Transverse colon (tissue), 4 donors: ENCODE data around the gene EXO5. TPM values are rescaled to one million over a fixed set of nuclear protein-coding genes. Genes with fewer than 3 reads are reported as not detected.
"Not testable (repeated sequence)": the region's sequence is repeated elsewhere in the genome, so short reads cannot be mapped to it uniquely, and the experiment has no call there.

Experiments
- DNase-seq: peaks from one replicate; pipeline ENCODE4 v3.0.0-alpha.2; 2019
- H3K27ac ChIP-seq, 4 donors: fragments of 200-600 bp; sonication (generic); 2 replicates each; pipeline ENCODE4 v1.5.1; 2016 to 2018; ENCODE audit warnings: inconsistent platforms in 4 of 4
- H3K27me3 ChIP-seq: fragments of 200-600 bp; sonication (generic); 2 replicates; pipeline ENCODE4 v1.5.1; 2017; ENCODE audit warnings: inconsistent platforms
- H3K36me3 ChIP-seq, 4 donors: fragments of 200-600 bp; sonication (generic); 2 replicates each; pipeline ENCODE4 v1.5.1; 2017 to 2019; ENCODE audit warnings: inconsistent platforms in 4 of 4
- H3K4me1 ChIP-seq, 4 donors: fragments of 200-600 bp; sonication (generic); 2 replicates each; pipeline ENCODE4 v1.5.1; 2017 to 2020; ENCODE audit warnings: inconsistent platforms in 4 of 4
- H3K4me3 ChIP-seq, 4 donors: fragments of 200-600 bp; sonication (generic); 1 replicate in 1 of 4; 2 replicates in 3 of 4; pipeline versions ENCODE4 v1.5.1 to v1.6.1; 2017 to 2019; ENCODE audit warnings: inconsistent platforms in 4 of 4
- H3K9me3 ChIP-seq, 2 donors: fragments of 200-600 bp; sonication (generic); 2 replicates each; pipeline ENCODE4 v1.5.1; 2017 to 2019; ENCODE audit warnings: inconsistent platforms in 2 of 2
- EP300 ChIP-seq: sonication (generic); formaldehyde crosslinking; IDR thresholded peaks from one replicate; pipeline ENCODE4 v1.6.1; 2017; ENCODE audit warnings: antibody characterized with exemption, low read depth
- POLR2A ChIP-seq: fragments of 450-650 bp; IDR thresholded peaks from one replicate; pipeline ENCODE4 v1.6.1; 2016; ENCODE audit warnings: antibody characterized with exemption, mild to moderate bottlenecking, moderate library complexity
- POLR2AphosphoS5 ChIP-seq, 3 donors: sonication (generic); formaldehyde crosslinking; IDR thresholded peaks; one replicate each; pipeline ENCODE4 v1.6.1; 2016; ENCODE audit warnings: antibody characterized with exemption in 3 of 3
- WGBS, 2 donors: methylation state at CpG; one replicate each; pipeline ENCODE4 v1.1.5; 2018; ENCODE audit warnings: low coverage in 1 of 2; 5-methylcytosine and 5-hydroxymethylcytosine counted together
- in situ Hi-C, 4 donors: fragments of 200-750 bp; cut with MboI; loops; one replicate each; pipeline versions ENCODE4 v1.15.0 to v1.15.1; 2017; ENCODE audit warnings: low sequenced_read_pairs in 3 of 4, low pct_ligation_motif_present in 1 of 4, low pct_unique_long_range_greater_than_20kb in 1 of 4
- intact Hi-C: fragments of 100-400 bp; cut with DNase I; formaldehyde crosslinking; loops from one replicate; pipeline ENCODE4 v1.15.1; 2023; ENCODE audit warnings: low total_unique reads
- total RNA-seq, 4 donors: library from RNA; depleted of rRNA; stranded (reverse); fragments of >200 nt; gene quantifications; one replicate each; pipeline ENCODE4 v1.1.0, GENCODE V29; 2016
- TF ChIP-seq, protein P1 (sequence below), 5 experiments: fragments of 200-600 bp in 3 of 5; fragments of 450-650 bp in 2 of 5; sonication (generic) in 3 of 5; IDR thresholded peaks; 1 replicate in 2 of 5; 2 replicates in 3 of 5; pipeline ENCODE4 v1.5.1; 2016 to 2017; ENCODE audit warnings: antibody characterized with exemption in 5 of 5, inconsistent platforms in 3 of 5, mild to moderate bottlenecking in 2 of 5, moderate library complexity in 1 of 5

The EXO5 gene
- total RNA-seq, 4 donors from 2014 or later: 0.40 to 16.8 (median 6.5) TPM

DNA sequence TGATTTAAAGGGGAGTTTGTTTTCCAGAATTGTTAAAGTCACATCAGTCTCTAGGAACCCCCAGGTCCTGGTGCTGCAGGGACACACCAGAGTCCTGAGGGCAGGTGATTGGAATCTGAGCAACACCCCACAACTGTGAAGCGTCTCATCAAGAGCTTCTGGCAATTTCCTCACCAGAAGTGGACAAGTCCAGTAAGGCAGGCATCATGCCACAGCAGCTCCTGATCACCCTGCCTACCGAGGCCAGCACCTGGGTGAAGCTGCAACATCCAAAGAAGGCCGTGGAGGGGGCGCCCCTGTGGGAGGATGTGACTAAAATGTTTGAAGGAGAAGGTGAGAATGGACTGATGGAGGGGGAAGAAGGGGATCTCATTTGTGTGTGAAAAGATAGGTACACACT lies 29.4 kb upstream of the EXO5 start:
- Histone ChIP-seq H3K36me3 (peaks cover 0 to 19% (median 0%) of the 10 kb centered on the region in 4 donors), H3K4me3 (no peak overlapping the region), H3K27me3 (no peaks in the 10 kb centered on the region), H3K27ac (no peak overlapping the region), H3K4me1 (peaks cover 0 to 13% (median 6%) of the 10 kb centered on the region in 4 donors), H3K9me3 (peaks cover 16 to 17% of the 10 kb centered on the region in 2 donors)
- no peak for TF ChIP-seq EP300
- no peak for TF ChIP-seq POLR2AphosphoS5 (IDR thresholded peaks at IDR 0.05)
- no peak for TF ChIP-seq POLR2A
- TF ChIP-seq, protein P1, sequence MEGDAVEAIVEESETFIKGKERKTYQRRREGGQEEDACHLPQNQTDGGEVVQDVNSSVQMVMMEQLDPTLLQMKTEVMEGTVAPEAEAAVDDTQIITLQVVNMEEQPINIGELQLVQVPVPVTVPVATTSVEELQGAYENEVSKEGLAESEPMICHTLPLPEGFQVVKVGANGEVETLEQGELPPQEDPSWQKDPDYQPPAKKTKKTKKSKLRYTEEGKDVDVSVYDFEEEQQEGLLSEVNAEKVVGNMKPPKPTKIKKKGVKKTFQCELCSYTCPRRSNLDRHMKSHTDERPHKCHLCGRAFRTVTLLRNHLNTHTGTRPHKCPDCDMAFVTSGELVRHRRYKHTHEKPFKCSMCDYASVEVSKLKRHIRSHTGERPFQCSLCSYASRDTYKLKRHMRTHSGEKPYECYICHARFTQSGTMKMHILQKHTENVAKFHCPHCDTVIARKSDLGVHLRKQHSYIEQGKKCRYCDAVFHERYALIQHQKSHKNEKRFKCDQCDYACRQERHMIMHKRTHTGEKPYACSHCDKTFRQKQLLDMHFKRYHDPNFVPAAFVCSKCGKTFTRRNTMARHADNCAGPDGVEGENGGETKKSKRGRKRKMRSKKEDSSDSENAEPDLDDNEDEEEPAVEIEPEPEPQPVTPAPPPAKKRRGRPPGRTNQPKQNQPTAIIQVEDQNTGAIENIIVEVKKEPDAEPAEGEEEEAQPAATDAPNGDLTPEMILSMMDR (IDR thresholded peaks at IDR 0.05): no peak
- DNase-seq: no peak
- intact Hi-C loops: no loop called here
- in situ Hi-C loops: no loop called here
- WGBS, 2 donors: 88 to 100% methylated on average over 1 to 4 of the region's 4 CpGs

DNA sequence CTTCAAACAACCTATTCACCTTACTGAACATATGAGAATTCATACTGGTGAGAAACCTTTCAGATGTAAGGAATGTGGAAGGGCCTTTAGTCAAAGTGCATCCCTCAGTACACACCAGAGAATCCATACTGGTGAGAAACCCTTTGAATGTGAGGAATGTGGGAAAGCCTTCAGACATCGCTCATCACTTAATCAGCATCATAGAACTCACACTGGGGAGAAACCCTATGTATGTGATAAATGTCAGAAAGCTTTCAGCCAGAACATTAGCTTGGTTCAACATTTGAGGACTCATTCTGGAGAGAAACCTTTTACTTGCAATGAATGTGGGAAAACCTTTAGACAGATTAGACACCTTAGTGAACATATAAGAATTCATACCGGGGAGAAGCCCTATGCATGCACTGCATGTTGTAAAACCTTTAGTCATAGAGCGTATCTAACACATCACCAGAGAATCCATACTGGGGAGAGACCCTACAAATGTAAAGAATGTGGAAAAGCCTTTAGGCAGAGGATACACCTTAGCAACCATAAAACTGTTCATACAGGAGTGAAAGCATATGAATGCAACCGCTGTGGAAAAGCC lies 13.2 kb upstream of the EXO5 start:
- intact Hi-C loops: no loop called here
- DNase-seq: no peak
- no peak for TF ChIP-seq POLR2A
- TF ChIP-seq, protein P1 (IDR thresholded peaks at IDR 0.05): no peak
- TF ChIP-seq EP300: no peak
- no peak for TF ChIP-seq POLR2AphosphoS5 (IDR thresholded peaks at IDR 0.05)

DNA sequence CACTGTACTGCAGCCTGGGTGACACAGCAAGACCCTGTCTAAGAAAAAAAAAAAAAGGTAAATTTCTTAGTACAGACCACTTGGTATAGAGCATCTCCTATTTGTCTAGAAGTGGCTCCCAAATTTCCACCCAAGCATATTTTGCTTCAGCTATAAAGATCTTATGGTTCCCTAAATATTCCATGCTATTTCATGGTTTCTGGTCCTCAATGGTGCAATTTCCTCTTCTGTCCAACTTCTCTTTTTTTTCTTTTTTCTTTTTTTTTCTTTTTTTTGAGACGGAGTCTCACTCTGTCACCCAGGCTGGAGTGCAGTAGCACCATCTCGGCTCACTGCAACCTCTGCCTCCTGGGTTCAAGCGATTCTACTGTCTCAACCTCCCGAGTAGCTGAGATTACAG lies 5.9 kb upstream of the EXO5 start:
- DNase-seq, intact Hi-C loops, H3K27me3 ChIP-seq, in situ Hi-C loops, H3K4me3 ChIP-seq, H3K36me3 ChIP-seq, H3K27ac ChIP-seq, H3K4me1 ChIP-seq: not testable (repeated sequence)
- 94% methylated on average over 4 of the region's 4 CpGs; no CpG with 5 or more reads in 1 of the 2 donors for WGBS, 2 donors
- H3K9me3 ChIP-seq: peaks cover 29 to 44% of the 10 kb centered on the region in 2 donors

More for the DNA sequence above, 13.2 kb upstream of the EXO5 start:
- peaks cover 62 to 75% of the 10 kb centered on the region in 2 donors for H3K9me3 ChIP-seq
- peaks cover 0 to 56% (median 26%) of the 10 kb centered on the region in 4 donors for H3K36me3 ChIP-seq
- H3K4me1 ChIP-seq: no peaks in the 10 kb centered on the region
- H3K4me3 ChIP-seq: no peak overlapping the region
- in situ Hi-C loops: no loop called here
- no peak overlapping the region for H3K27ac ChIP-seq
- WGBS, 2 donors: 96% methylated on average over 4 of the region's 4 CpGs; no CpG with 5 or more reads in 1 of the 2 donors
- no peaks in the 10 kb centered on the region for H3K27me3 ChIP-seq

DNA sequence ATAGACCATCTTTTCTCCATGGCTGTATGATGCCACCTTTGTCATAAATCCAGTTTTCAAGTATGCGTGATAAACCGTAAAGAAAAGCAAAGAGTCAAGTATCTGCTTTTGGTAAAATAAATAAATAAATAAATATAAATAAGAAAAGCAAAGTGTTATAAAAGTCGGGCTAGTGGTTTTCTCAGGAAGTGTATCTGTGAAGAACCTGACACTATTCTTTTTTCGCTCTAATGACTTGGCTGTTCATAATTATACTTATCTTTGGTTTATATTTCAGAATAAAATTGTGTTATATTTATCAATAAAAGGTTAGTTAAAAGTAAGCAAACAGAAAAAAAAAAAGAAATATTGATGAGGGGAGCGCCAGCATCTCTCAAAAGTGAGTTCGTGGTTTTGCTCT lies 594 bp upstream of the EXO5 start:
- TF ChIP-seq, protein P1 (IDR thresholded peaks at IDR 0.05): no peak
- TF ChIP-seq POLR2A (no peak), EP300 (no peak), POLR2AphosphoS5 (IDR thresholded peaks at IDR 0.05) (no peak)
- Histone ChIP-seq H3K27me3 (no peaks in the 10 kb centered on the region), H3K4me3 (peak overlapping the region; percentile 62 to 85 (median 70)), H3K4me1 (peaks cover 0 to 17% (median 10%) of the 10 kb centered on the region in 4 donors), H3K36me3 (no peaks in the 10 kb centered on the region), H3K27ac (peak overlapping the region; percentile 74 to 86 (median 82)), H3K9me3 (peaks cover 2 to 22% of the 10 kb centered on the region in 2 donors)
- no peak for DNase-seq
- intact Hi-C loops: no loop called here
- in situ Hi-C loops: no loop called here
- 63 to 67% methylated on average over 6 of the region's 6 CpGs for WGBS, 2 donors

DNA sequence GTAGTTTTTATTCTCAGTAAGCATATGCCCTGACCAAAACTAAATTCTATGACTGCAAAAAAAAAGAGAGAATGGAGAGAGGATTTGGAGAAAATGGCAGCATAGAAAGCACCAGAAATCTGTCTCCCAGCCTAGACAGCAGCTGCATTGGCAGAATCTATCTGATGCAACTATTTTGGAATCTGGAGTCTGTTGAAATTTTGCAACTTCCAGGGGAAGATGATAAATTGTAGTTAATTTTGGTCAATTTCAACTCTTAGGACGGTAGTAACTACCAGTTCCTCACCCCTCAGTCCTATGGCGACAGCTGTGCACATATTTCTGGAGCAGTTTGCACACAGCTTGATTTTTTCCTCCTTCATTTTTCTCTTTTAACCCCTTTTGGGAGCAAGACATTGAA lies 10.9 kb downstream of the EXO5 start:
- no peak for TF ChIP-seq EP300
- TF ChIP-seq, protein P1 (IDR thresholded peaks at IDR 0.05): no peak
- TF ChIP-seq POLR2AphosphoS5 (IDR thresholded peaks at IDR 0.05): no peak
- no peak for TF ChIP-seq POLR2A
- in situ Hi-C loops (no loop called here), intact Hi-C loops (no loop called here)
- 63 to 92% methylated on average over 2 of the region's 2 CpGs for WGBS, 2 donors
- no peaks in the 10 kb centered on the region for H3K4me1 ChIP-seq
- H3K27ac ChIP-seq: no peak overlapping the region
- peaks cover 0 to 18% (median 4%) of the 10 kb centered on the region in 4 donors for H3K36me3 ChIP-seq
- H3K27me3 ChIP-seq: no peaks in the 10 kb centered on the region
- H3K9me3 ChIP-seq: peaks cover 16 to 23% of the 10 kb centered on the region in 2 donors
- no peak overlapping the region for H3K4me3 ChIP-seq
- DNase-seq: no peak
